ENCODE results near the gene HOXB7. TPM values are rescaled to one million over a fixed set of nuclear protein-coding genes. Genes with fewer than 3 reads are reported as not detected.

The HOXB7 gene
- total RNA-seq, 1 donor from 2014 or later, result 3.6 TPM

GRCh38 chr17:48608494-48608834 is 2.4 kb downstream of the HOXB7 start:
- H3K9me3 Mint-ChIP-seq (ENCODE audit: unreplicated experiment), result no peaks in the 10 kb centered on the region
- TF ChIP-seq CTCF (IDR thresholded peaks at IDR 0.05; ENCODE audit: unreplicated experiment), result no peak

GRCh38 chr17:48606892-48607614 is 3.8 kb downstream of the HOXB7 start:
- Mint-ChIP-seq H3K4me1 (ENCODE audit: unreplicated experiment) (peaks cover 47% of the 10 kb centered on the region), H3K27me3 (ENCODE audit: unreplicated experiment) (peaks cover 51% of the 10 kb centered on the region), H3K9me3 (ENCODE audit: unreplicated experiment) (no peaks in the 10 kb centered on the region), H3K36me3 (ENCODE audit: low read depth, unreplicated experiment) (no peaks in the 10 kb centered on the region), H3K27ac (ENCODE audit: unreplicated experiment) (no peak overlapping the region), H3K4me3 (ENCODE audit: unreplicated experiment) (no peak overlapping the region)
- DNase-seq (ENCODE audit: low spot score), result no peak
- TF ChIP-seq CTCF (IDR thresholded peaks at IDR 0.05; ENCODE audit: unreplicated experiment), result no peak

More at GRCh38 chr17:48608494-48608834, 2.4 kb downstream of the HOXB7 start:
- no peak for DNase-seq (ENCODE audit: low spot score)
- Mint-ChIP-seq H3K36me3 (ENCODE audit: low read depth, unreplicated experiment) (no peaks in the 10 kb centered on the region), H3K27ac (ENCODE audit: unreplicated experiment) (no peak overlapping the region), H3K4me3 (ENCODE audit: unreplicated experiment) (no peak overlapping the region), H3K27me3 (ENCODE audit: unreplicated experiment) (peaks cover 50% of the 10 kb centered on the region), H3K4me1 (ENCODE audit: unreplicated experiment) (peaks cover 47% of the 10 kb centered on the region)

GRCh38 chr17:48605991-48606891 is 4.6 kb downstream of the HOXB7 start:
- TF ChIP-seq CTCF (IDR thresholded peaks at IDR 0.05; ENCODE audit: unreplicated experiment), result no peak
- peaks cover 52% of the 10 kb centered on the region for H3K27me3 Mint-ChIP-seq (ENCODE audit: unreplicated experiment)
- no peak overlapping the region for H3K4me3 Mint-ChIP-seq (ENCODE audit: unreplicated experiment)
- H3K27ac Mint-ChIP-seq (ENCODE audit: unreplicated experiment), result no peak overlapping the region
- no peaks in the 10 kb centered on the region for H3K9me3 Mint-ChIP-seq (ENCODE audit: unreplicated experiment)
- H3K4me1 Mint-ChIP-seq (ENCODE audit: unreplicated experiment), result peaks cover 45% of the 10 kb centered on the region
- no peak for DNase-seq (ENCODE audit: low spot score)
- H3K36me3 Mint-ChIP-seq (ENCODE audit: low read depth, unreplicated experiment), result no peaks in the 10 kb centered on the region

GRCh38 chr17:48605409-48605919 is 5.4 kb downstream of the HOXB7 start:
- no peak overlapping the region for H3K27ac Mint-ChIP-seq (ENCODE audit: unreplicated experiment)
- DNase-seq (ENCODE audit: low spot score), result no peak
- H3K27me3 Mint-ChIP-seq (ENCODE audit: unreplicated experiment), result peaks cover 54% of the 10 kb centered on the region
- peaks cover 40% of the 10 kb centered on the region for H3K4me1 Mint-ChIP-seq (ENCODE audit: unreplicated experiment)
- no peak overlapping the region for H3K4me3 Mint-ChIP-seq (ENCODE audit: unreplicated experiment)
- no peak for TF ChIP-seq CTCF (IDR thresholded peaks at IDR 0.05; ENCODE audit: unreplicated experiment)
- H3K9me3 Mint-ChIP-seq (ENCODE audit: unreplicated experiment), result no peaks in the 10 kb centered on the region
- no peaks in the 10 kb centered on the region for H3K36me3 Mint-ChIP-seq (ENCODE audit: low read depth, unreplicated experiment)

Measured in endothelial cell (in vitro differentiated cells).